Mesodermal cell (in vitro differentiated cells): ENCODE data around the gene FHOD3.

Experiments
- H3K27ac ChIP-seq: 2 replicates; pipeline ENCODE4 v1.7.0; 2013; ENCODE audit warnings: mild to moderate bottlenecking, low read depth, low read length, moderate library complexity; ENCODE audit not compliant: severe bottlenecking
- H3K36me3 ChIP-seq: 2 replicates; pipeline ENCODE4 v1.7.1; 2013; ENCODE audit warnings: mild to moderate bottlenecking, low read length, moderate library complexity; ENCODE audit not compliant: control insufficient read depth, insufficient read depth
- H3K4me1 ChIP-seq: one replicate; pipeline ENCODE4 v1.7.1; 2013; ENCODE audit warnings: mild to moderate bottlenecking, low read length; ENCODE audit not compliant: insufficient read depth, control insufficient read depth, poor library complexity, severe bottlenecking
- H3K4me3 ChIP-seq: 2 replicates; pipeline ENCODE4 v1.7.0; 2013; ENCODE audit warnings: low read length, control low read depth, mild to moderate bottlenecking; ENCODE audit not compliant: insufficient read depth, poor library complexity, severe bottlenecking; ENCODE audit errors: extremely low read depth
- H3K9me3 ChIP-seq: 2 replicates; pipeline ENCODE4 v1.7.1; 2013; ENCODE audit warnings: mild to moderate bottlenecking, low read length, moderate library complexity; ENCODE audit not compliant: control insufficient read depth
- WGBS, 2 experiments: methylation state at CpG; one replicate each; pipeline ENCODE4 v1.1.5; 2013; ENCODE audit warnings: missing lambda C conversion rate in 2 of 2; ENCODE audit not compliant: insufficient coverage in 2 of 2; 5-methylcytosine and 5-hydroxymethylcytosine counted together

The FHOD3 gene

DNA sequence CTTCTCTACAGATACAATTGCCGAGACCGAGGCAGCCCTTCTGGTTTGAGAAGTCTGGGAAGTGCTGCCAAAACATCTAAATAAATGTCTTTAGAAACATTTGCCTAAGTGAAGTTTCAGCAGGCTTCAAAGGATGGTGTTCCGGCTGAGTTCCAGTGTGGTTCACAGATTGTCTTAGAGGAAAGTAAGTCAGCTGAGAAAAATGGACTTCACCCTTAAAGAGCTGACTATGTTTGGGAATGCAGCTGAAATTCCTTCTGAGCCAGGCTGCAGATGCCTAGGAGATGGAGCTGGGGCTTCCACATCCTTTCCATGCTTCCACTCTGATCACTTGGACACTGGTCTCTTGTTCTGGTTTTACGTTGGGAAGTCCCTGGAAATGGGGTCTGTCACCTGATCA, 83.6 kb downstream of the FHOD3 start:
- 88 to 100% methylated on average over 1 to 3 of the region's 4 CpGs for WGBS, 2 experiments
- H3K36me3 ChIP-seq: no peaks in the 10 kb centered on the region
- H3K9me3 ChIP-seq: no peaks in the 10 kb centered on the region
- H3K4me1 ChIP-seq: peaks cover 4% of the 10 kb centered on the region
- no peak overlapping the region for H3K4me3 ChIP-seq
- no peak overlapping the region for H3K27ac ChIP-seq

- H3K4me3 ChIP-seq: no peak overlapping the region
- peak overlapping the region; percentile 70 for H3K27ac ChIP-seq
- WGBS, 2 experiments: 91 to 92% methylated on average over 3 to 4 of the region's 5 CpGs
Observed at GRCh38 chr18:36382854-36383253, 85.3 kb downstream of the FHOD3 start.

DNA sequence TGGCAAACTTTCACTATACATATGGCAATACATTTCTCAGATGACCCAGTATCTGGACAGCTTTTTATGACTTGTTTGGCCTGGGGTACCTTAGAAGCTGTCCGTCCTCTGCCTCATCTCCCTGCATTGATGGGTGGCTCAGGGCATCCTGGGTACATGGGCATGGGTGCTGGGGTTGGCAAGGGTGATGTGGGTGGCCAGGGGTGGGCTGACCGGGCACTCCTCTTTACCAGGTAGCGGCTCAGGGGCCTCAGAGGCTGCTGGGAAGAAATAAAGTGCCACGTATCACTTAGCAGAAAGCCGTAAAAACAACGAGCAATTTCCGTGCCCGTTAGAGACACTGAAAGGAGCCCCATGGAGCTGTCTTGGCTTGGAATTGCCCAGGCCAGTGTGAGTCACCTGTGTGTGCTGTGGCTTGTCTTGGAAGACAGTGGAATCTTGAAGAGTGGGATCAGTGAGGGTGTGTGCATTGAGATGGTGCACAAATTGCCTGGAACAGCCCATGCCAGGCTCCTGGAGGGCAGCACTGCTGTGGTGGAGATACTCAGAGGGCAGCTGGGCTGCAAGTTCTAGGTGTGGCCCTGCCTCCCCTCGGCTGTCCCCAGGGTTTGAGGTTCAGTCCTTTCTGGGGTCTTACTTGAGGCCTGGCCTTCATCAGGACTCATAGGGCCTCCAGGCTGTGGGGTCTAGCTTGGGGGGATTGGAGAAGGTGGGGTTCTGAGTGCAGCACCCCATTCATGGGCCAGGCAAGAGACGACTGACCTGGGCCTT, 88.8 kb downstream of the FHOD3 start:
- 83 to 93% methylated on average over 7 of the region's 10 CpGs for WGBS, 2 experiments
- Histone ChIP-seq H3K4me1 (peaks cover 3% of the 10 kb centered on the region), H3K36me3 (no peaks in the 10 kb centered on the region), H3K9me3 (no peaks in the 10 kb centered on the region), H3K27ac (no peak overlapping the region), H3K4me3 (no peak overlapping the region)

More at GRCh38 chr18:36382854-36383253, 85.3 kb downstream of the FHOD3 start:
- Histone ChIP-seq H3K36me3 (no peaks in the 10 kb centered on the region), H3K9me3 (no peaks in the 10 kb centered on the region), H3K4me1 (peaks cover 4% of the 10 kb centered on the region)

DNA sequence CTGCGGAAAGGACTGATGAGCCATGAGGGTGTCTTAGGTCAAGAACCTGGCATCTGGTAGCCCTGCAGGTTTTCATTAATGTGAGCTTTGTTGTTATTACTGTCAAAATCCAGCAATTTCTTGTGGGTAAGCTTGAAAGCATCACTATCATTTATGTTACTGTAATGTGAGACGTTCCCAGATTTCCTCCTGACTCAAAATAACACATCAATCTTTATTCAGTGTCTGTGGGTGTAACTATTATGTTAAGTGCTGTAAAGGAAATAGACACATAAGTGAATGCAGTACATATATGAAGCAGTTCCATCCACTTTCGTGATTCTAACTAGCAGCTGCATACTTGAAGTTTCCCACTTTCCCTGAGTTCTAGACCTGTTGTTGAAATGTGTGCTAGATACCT, 89.8 kb downstream of the FHOD3 start:
- no peak overlapping the region for H3K27ac ChIP-seq
- H3K36me3 ChIP-seq: no peaks in the 10 kb centered on the region
- no peaks in the 10 kb centered on the region for H3K4me1 ChIP-seq
- WGBS, 2 experiments: 100% methylated on average over 1 of the region's 3 CpGs
- no peaks in the 10 kb centered on the region for H3K9me3 ChIP-seq
- H3K4me3 ChIP-seq: no peak overlapping the region

DNA sequence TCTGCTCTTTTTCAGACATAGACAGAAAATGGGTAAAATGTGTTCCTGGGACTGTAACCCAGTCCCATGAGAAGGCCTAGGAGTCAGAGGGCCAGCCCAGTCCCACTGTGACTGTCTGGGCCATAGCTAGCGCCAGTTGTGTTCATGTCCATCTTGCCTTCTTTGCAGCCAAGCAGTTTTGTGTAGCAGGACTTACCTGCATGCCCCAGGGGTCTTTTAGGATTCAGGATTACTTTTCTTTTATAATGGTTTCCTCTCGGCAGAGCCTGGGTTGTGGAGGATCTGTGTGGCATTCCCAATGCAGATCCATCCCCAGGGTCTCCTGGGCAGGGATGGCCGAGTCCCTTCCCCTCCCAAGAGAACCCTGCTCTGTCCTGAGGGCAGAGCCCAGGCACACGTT, 90.8 kb downstream of the FHOD3 start:
- H3K4me1 ChIP-seq: no peaks in the 10 kb centered on the region
- no peak overlapping the region for H3K27ac ChIP-seq
- no peaks in the 10 kb centered on the region for H3K9me3 ChIP-seq
- WGBS, 2 experiments: 81 to 100% methylated on average over 1 to 3 of the region's 4 CpGs
- H3K4me3 ChIP-seq: no peak overlapping the region
- H3K36me3 ChIP-seq: no peaks in the 10 kb centered on the region

DNA sequence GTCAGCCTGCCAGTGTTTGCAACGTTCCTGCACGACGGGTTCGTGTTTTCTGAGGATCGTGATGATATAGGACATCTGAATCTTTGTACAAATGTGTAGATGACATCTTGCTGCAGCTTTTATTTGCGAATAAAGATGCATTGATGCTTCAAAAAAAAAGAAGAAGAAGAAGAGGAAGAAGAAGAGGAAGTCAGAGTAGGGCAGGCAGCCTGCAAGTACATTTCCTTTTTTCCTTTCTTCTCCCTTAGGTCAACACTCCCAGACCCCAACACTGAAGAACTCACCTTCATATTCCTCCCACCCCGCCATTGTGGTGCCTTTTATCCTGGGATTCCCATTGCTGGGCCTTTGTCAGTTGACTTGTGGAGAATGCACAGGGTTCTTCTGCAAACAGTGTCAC, 91.5 kb downstream of the FHOD3 start:
- Histone ChIP-seq H3K9me3 (no peaks in the 10 kb centered on the region), H3K4me3 (no peak overlapping the region), H3K27ac (no peak overlapping the region), H3K36me3 (no peaks in the 10 kb centered on the region), H3K4me1 (no peaks in the 10 kb centered on the region)
- 85 to 96% methylated on average over 5 of the region's 7 CpGs for WGBS, 2 experiments

DNA sequence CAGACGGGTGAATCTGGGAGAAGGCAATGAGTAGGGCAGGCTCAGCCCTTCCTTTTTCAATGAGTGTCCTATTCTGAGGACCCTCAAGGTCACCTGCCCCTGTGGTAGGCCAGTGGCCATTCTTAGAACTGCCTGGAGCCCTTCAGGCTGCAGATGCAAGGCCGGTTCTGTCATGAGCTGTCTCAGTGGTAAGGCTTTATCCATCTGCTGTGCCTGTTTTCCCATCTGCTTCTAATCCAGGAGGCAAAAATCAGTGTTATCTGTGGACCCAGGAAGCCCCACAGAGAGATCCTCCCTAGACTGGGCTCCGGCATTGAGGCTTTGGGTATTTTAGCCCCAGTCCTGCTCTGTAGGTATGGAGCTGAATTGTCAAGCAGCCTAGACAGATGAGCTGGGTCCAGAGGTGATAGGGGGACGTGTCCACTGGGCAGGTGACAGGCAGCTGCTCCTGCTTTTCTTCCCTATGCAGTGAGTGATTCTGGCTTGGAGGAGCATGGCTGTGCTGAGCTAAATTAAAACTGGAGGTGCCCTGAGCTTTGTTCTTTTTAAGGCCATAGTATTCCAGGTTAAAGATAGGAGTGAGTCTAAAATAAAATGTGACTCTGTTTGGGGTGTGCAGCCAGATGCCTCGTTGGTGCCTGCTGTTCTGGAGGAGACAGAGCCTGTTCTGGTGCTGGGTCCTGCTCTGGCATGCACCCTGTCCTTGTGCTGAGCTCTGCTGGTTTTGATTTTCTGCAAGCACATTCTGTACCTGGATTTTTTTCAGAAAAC, 92.5 kb downstream of the FHOD3 start:
- Histone ChIP-seq H3K36me3 (no peaks in the 10 kb centered on the region), H3K4me3 (no peak overlapping the region), H3K4me1 (no peaks in the 10 kb centered on the region), H3K9me3 (peaks cover 3% of the 10 kb centered on the region), H3K27ac (no peak overlapping the region)
- WGBS, 2 experiments: 91 to 92% methylated on average over 5 of the region's 5 CpGs

DNA sequence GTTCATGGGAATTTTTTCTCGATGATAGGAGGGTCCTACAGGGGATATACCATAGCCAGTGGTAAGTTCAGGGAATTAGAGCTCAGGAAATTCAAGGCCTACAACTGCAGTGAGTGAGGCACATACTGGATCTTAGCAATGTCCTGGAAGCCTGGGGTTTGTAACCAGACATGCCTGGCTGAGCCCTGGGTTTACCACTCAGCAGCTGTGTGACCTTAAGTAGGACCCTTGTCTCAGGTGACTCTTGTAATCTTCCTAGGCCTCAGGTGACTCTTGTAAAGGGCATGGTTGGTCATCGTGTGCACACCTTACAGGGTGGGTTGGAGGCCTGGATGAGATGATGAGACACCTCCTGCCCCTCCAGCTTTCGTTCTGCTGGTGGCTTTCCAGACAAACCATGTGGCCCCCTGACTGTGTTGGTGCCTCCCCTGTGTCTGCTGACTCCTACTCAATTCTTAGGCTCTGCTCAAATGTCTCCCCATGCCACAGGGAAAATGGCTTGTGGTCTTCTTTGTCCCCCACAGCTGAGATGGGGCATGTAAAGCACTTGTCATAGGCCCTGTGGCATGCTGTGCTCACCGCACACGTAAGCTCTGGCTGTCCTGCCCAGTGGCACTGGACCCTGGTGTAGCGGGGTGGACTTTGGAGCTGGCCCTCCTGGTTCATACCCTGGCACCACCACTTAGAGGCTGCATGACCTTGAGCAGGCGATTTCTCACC, 94.1 kb downstream of the FHOD3 start:
- WGBS, 2 experiments: 86 to 96% methylated on average over 6 of the region's 7 CpGs
- no peak overlapping the region for H3K27ac ChIP-seq
- peaks cover 3% of the 10 kb centered on the region for H3K9me3 ChIP-seq
- H3K36me3 ChIP-seq: no peaks in the 10 kb centered on the region
- no peak overlapping the region for H3K4me3 ChIP-seq
- no peaks in the 10 kb centered on the region for H3K4me1 ChIP-seq

DNA sequence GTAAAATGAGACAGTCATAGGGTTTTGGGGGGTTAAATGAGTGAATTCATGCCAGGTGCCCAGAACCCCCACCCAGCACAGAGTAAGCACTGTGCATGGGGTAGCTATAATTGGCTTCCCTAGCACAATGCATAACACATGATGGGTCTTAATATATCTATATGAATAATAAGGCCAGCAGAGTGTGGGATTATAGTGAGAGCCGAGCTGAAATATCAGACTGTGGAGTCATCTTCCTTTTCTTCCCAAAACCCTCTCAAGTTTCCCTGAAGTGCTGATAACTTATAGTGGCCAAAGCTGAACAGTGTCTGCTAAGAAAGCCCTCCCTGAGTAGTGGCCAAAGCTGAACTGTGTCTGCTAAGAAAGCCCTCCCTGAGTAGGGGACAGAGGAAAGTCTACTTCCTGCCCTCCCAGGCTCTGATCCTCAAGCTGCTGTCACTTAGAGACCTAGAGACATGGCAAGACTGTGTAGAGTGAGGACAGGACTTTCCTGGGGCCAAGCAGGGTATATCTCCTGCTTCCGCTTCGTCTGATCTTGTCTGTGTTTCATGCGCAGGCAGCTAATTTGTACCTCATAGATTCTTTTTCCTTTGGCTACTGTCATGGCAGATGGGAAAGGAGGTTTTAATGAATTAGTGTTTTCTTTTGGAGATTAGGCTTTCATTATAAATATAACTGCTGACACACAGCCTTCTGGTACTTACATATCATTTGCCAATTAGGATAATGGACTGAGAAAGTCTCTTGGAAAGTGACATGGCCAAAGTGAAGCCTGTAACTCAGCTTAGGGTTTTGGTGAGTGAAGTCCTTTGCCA, 94.9 kb downstream of the FHOD3 start:
- WGBS, 2 experiments: 100% methylated on average over 2 to 3 of the region's 4 CpGs
- Histone ChIP-seq H3K4me1 (no peaks in the 10 kb centered on the region), H3K27ac (no peak overlapping the region), H3K9me3 (peaks cover 7% of the 10 kb centered on the region), H3K4me3 (no peak overlapping the region), H3K36me3 (no peaks in the 10 kb centered on the region)

GRCh38 chr18:36392979-36393287, 95.4 kb downstream of the FHOD3 start:
- Histone ChIP-seq H3K36me3 (no peaks in the 10 kb centered on the region), H3K4me3 (no peak overlapping the region), H3K9me3 (peaks cover 7% of the 10 kb centered on the region), H3K4me1 (no peaks in the 10 kb centered on the region), H3K27ac (no peak overlapping the region)
- 83 to 96% methylated on average over 1 to 3 of the region's 3 CpGs for WGBS, 2 experiments
